Measurements from ENCODE around the gene RYR2. TPM values are rescaled to one million over a fixed set of nuclear protein-coding genes. Genes with fewer than 3 reads are reported as not detected.

Gene RYR2
- total RNA-seq, 2 experiments from 2014 or later = 0.05 to 0.08 TPM

DNA sequence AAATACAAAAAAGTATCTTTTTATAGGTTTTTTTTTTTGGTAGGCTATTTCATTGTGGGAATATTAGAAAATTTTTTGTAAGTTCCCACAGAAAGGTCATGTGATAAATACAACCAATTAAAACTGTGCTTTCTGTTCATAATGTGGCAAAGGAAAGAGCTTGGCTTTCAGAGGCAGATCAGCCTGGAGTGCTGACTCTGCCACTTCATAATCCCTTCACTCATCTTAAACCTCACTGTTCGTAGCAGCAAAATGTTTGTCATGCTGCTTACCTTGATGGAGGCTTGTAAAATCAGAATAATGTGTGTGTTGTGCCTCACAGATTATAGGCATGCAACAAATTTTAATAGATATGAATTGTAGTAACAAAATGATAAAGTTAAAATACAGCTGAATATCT lies 671.9 kb downstream of the RYR2 start:
- ChIA-PET POLR2A (no interaction called here), CTCF (no interaction called here)
- peaks cover 4% of the 10 kb centered on the region for H3K9me3 Mint-ChIP-seq
- no peaks in the 10 kb centered on the region for H3K36me3 Mint-ChIP-seq (ENCODE audit: low read depth)
- no peak overlapping the region for H3K4me3 Mint-ChIP-seq
- no peak for DNase-seq
- H3K27me3 Mint-ChIP-seq = no peaks in the 10 kb centered on the region
- H3K27ac Mint-ChIP-seq = no peak overlapping the region
- H3K4me1 Mint-ChIP-seq = no peaks in the 10 kb centered on the region

DNA sequence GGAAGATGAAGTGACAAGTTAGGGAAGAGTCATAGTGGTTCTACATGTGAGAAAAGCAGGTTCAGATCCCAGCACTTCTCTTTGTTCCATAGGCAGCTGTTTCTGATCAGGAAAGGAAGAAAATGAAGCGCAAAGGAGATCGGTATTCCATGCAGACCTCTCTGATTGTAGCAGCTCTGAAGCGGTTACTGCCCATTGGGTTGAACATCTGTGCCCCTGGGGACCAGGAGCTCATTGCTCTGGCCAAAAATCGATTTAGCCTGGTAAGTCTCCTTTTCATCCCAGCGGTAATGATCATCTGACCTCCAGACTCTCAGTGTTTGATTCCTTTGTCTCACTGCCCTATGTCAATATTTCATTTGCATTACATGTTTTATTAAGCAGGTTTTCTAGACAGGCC lies 675.1 kb downstream of the RYR2 start:
- DNase-seq = no peak
- POLR2A ChIA-PET = no interaction called here

DNA sequence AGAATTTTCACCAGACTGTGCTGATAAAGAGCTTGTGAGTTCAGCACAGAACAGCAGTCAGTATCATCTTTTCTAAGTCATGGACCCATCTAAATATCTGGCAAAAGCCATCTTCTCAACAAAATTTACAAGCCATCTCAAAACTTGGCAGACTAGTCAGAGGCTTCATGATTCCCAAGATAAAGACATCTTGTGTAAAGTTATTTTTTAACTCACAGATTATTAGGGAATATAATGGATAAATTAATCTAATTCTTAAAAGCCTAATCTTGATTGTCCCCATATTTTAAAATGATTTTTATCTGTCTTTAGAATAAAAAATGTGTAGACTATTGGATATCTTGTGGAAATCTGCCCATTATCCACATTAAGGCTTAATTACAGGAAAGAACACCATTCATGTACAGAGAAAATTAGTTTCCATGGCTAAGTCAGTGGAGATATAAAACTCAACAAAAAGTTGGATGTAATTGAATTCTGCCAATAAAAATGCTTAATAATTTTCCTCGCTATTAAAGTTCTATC lies 688.9 kb downstream of the RYR2 start:
- no peak for DNase-seq
- Mint-ChIP-seq H3K9me3 (peaks cover 5% of the 10 kb centered on the region), H3K4me1 (no peaks in the 10 kb centered on the region), H3K27me3 (no peaks in the 10 kb centered on the region), H3K4me3 (no peak overlapping the region), H3K27ac (no peak overlapping the region), H3K36me3 (ENCODE audit: low read depth) (no peaks in the 10 kb centered on the region)
- POLR2A ChIA-PET = no interaction called here
- CTCF ChIA-PET = no interaction called here

More for the DNA sequence above, 675.1 kb downstream of the RYR2 start:
- no peaks in the 10 kb centered on the region for H3K36me3 Mint-ChIP-seq (ENCODE audit: low read depth)
- H3K9me3 Mint-ChIP-seq = peaks cover 4% of the 10 kb centered on the region
- H3K4me3 Mint-ChIP-seq = no peak overlapping the region
- CTCF ChIA-PET = no interaction called here
- H3K4me1 Mint-ChIP-seq = no peaks in the 10 kb centered on the region
- H3K27ac Mint-ChIP-seq = no peak overlapping the region
- no peaks in the 10 kb centered on the region for H3K27me3 Mint-ChIP-seq

DNA sequence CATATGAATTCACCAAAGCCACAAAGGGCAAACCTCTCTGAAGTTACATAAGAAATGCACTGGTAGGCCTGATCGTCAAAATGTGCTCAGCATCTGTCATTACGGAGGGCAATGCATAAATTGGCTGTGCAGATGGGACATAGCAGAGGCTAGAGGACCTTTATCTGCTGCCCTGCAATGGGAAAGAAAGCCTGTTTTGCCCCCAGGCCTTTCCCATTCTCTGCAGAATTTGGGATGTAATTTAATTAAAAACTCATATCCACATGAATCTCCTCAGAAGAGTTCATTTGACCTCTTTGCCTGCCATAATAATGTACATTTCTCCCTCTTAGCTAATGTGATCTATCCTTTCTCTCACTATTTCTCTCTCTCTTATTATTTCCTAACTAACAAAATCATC lies 690.7 kb downstream of the RYR2 start:
- no peaks in the 10 kb centered on the region for H3K27me3 Mint-ChIP-seq
- no peak for DNase-seq
- H3K4me3 Mint-ChIP-seq = no peak overlapping the region
- peaks cover 11% of the 10 kb centered on the region for H3K4me1 Mint-ChIP-seq
- ChIA-PET CTCF (no interaction called here), POLR2A (no interaction called here)
- peaks cover 9% of the 10 kb centered on the region for H3K9me3 Mint-ChIP-seq
- H3K27ac Mint-ChIP-seq = no peak overlapping the region
- no peaks in the 10 kb centered on the region for H3K36me3 Mint-ChIP-seq (ENCODE audit: low read depth)

DNA sequence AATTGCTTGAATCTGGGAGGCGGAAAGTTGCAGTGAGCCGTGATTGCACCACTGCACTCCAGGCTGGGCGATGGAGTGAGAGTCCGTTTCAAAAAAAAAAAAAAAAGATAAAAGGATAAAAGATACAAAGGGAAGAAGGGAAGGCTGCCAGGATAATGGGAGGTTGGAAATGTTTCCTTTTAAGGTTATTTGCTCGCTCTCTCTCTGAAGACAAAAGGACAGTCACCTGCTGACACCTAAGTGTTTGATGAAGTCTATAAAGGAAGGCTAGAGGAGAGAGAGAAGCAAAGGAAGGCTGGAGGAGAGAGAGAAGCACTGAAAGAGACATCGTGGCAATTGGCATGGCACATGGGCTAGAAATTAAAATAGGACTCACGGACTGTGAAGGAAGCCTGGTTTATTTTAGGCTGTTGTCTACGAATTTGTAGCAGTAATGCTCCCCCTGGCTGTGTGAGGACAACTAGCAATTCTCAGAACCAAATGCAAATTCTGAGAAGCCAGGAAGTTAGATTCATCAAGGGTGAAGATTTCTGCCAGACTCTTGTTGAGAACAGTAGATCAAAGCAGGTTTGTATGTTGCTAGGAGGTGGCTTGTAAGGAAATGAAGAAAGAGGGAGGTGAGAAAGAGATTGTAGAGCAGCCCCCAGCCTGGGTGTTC lies 694.5 kb downstream of the RYR2 start:
- Mint-ChIP-seq H3K4me1 (peaks cover 14% of the 10 kb centered on the region), H3K27ac (peak overlapping the region; percentile 48), H3K27me3 (no peaks in the 10 kb centered on the region), H3K4me3 (no peak overlapping the region), H3K36me3 (ENCODE audit: low read depth) (no peaks in the 10 kb centered on the region), H3K9me3 (peaks cover 7% of the 10 kb centered on the region)
- DNase-seq = peak; percentile 16
- CTCF ChIA-PET = no interaction called here
- POLR2A ChIA-PET = no interaction called here

DNA sequence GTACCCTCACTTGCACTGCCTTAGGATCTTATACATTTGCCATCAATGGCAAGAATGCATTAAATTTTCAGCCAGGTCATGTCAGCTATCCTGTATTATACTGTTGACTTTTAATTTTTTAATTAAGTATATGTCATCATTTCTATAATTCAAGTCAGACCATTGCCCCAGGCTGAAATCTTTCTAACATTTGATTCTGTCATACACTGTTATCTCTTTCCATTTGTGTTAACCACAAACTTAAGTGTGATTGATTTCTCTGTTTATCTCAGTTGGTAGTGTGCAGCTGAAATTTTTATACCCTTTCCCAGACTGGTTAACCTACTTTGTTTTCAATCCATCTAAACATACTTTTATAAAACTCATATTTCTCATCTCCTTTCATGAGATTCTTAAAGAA lies 695.5 kb downstream of the RYR2 start:
- Mint-ChIP-seq H3K27ac (no peak overlapping the region), H3K36me3 (ENCODE audit: low read depth) (no peaks in the 10 kb centered on the region), H3K4me1 (peaks cover 14% of the 10 kb centered on the region), H3K9me3 (peaks cover 5% of the 10 kb centered on the region), H3K27me3 (no peaks in the 10 kb centered on the region), H3K4me3 (no peak overlapping the region)
- POLR2A ChIA-PET = no interaction called here
- DNase-seq = no peak
- CTCF ChIA-PET = no interaction called here

DNA sequence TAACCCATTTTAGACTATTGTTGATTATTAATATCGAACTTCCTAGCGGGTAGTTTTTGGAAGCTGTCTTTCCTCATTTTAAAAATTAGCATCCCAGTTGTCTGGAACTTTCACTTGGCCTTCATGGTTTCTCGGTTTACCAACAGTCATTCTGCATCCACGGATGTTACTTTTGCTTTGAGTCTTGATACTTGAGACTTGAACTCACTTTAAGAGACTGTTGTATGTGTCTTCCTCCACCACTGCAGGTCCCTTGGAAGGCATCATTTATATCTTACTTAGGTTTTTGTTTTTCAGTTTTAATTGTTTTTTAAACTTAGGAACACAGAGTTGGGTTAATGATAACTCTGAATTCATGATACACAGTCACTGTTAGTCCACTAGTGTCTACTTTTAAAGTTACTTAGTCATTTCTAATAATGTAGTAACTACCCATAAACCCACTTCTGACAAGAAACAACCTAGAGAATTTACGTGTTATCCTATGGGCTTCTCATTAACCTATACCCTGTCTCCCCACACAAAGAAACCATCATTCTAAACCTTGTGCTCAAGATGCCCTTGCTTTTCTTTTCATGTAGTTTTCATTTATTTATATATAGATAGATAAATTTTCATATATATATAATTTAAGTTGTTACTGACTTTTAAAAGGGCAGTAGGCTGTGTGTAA lies 696.1 kb downstream of the RYR2 start:
- CTCF ChIA-PET = no interaction called here
- no peak overlapping the region for H3K27ac Mint-ChIP-seq
- no peaks in the 10 kb centered on the region for H3K27me3 Mint-ChIP-seq
- POLR2A ChIA-PET = no interaction called here
- no peaks in the 10 kb centered on the region for H3K36me3 Mint-ChIP-seq (ENCODE audit: low read depth)
- DNase-seq = no peak
- H3K4me3 Mint-ChIP-seq = no peak overlapping the region
- peaks cover 5% of the 10 kb centered on the region for H3K9me3 Mint-ChIP-seq
- peaks cover 14% of the 10 kb centered on the region for H3K4me1 Mint-ChIP-seq

DNA sequence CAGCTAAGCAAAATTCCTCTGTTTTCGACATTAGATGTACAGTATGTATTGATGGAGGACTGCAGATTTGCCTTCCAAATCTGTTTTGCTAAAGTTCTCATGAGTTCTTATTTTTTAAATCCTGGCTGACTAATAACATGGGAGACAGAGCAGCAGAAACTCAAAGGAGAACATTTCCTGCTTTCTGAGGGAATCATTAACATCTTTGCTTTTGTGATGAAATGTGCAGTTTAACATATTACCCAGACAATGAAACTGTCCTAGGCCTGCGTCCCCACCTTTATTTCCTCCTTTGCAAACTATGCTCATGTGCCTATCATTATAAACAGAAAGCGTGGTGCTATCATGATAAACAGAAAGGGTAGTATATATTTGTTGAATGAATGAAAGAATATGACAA lies 698.9 kb downstream of the RYR2 start:
- peaks cover 14% of the 10 kb centered on the region for H3K4me1 Mint-ChIP-seq
- no peak overlapping the region for H3K27ac Mint-ChIP-seq
- POLR2A ChIA-PET = no interaction called here
- H3K4me3 Mint-ChIP-seq = no peak overlapping the region
- CTCF ChIA-PET = no interaction called here
- no peak for DNase-seq
- H3K27me3 Mint-ChIP-seq = no peaks in the 10 kb centered on the region
- no peaks in the 10 kb centered on the region for H3K36me3 Mint-ChIP-seq (ENCODE audit: low read depth)
- peaks cover 5% of the 10 kb centered on the region for H3K9me3 Mint-ChIP-seq

DNA sequence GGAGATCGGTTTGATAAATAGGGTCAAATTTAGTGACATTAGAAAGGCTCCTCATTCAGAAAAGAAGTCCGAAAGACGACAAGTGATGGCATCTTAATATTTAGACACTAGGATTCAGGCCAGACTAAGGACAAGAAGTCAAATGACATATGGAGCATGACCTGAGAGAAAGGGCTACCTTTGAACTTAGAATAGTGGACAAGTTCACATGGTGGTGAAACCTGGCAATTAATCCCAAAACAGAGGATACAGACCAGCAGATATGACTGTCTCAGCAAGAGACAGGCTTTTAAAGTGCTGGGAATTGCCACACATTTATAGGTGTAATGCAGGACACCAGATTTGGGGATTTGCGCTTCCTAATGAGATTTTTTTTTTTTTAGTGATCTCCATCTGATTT lies 703.6 kb downstream of the RYR2 start:
- H3K4me1 Mint-ChIP-seq = no peaks in the 10 kb centered on the region
- H3K4me3 Mint-ChIP-seq = no peak overlapping the region
- no peak overlapping the region for H3K27ac Mint-ChIP-seq
- H3K36me3 Mint-ChIP-seq (ENCODE audit: low read depth) = no peaks in the 10 kb centered on the region
- ChIA-PET CTCF (no interaction called here), POLR2A (no interaction called here)
- H3K27me3 Mint-ChIP-seq = no peaks in the 10 kb centered on the region
- no peak for DNase-seq
- H3K9me3 Mint-ChIP-seq = no peaks in the 10 kb centered on the region

DNA sequence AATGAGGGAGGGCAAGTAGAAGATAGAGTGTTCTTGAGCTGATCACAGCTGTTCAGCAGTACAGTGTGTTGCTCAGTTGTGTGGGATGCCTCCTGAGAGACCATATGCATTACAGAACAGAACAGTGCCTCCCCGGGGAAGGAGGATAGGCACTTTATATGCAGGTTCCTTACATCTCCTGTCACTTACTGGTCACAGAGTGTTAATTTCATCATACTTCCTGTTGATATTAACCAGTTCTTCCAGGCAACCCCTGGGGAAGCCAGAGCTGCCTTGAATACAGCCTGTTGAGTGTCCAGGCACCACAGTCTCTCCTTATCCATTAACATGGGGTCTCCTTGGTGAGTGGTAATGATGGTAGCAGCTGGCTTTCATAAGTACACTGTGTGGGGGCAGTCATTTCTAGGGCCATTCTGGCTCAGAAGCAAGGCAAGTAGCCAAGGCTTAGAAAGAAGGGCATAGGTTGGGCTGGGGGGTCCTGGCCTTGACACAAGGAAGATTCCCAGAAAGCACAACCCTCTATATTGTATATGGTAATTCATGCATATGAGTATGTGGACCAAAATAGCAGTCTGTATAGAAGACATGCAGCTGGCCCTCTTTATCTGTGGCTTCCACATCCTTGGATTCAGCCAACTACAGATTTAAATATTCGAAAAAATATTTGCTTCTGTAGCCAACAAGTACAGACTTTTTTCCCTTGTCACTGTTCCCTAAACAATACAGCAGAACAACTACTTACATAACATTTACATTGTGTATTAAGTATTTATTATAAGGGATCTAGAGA lies 706.4 kb downstream of the RYR2 start:
- ChIA-PET POLR2A (no interaction called here), CTCF (no interaction called here)
- H3K4me1 Mint-ChIP-seq = no peaks in the 10 kb centered on the region
- no peak overlapping the region for H3K27ac Mint-ChIP-seq
- H3K4me3 Mint-ChIP-seq = no peak overlapping the region
- no peak for DNase-seq
- no peaks in the 10 kb centered on the region for H3K9me3 Mint-ChIP-seq
- no peaks in the 10 kb centered on the region for H3K27me3 Mint-ChIP-seq
- no peaks in the 10 kb centered on the region for H3K36me3 Mint-ChIP-seq (ENCODE audit: low read depth)

DNA sequence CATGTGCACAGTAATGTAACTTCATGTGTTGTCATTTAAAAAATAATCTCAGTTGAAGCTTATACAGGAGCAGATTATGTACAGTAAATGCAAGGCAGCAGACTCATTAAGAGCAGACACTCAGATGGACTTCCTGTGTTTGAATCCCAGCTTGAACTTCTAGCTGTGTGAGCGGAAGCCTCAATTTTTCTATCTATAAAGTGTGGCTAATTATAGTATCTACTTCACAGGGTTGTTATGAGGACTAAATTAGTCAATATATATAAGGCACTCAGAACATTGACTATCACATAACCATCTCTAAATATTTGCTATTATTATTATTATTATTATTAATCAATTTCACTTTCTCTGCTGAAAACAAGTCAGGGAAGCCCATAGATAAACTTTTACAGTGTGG lies 707.1 kb downstream of the RYR2 start:
- CTCF ChIA-PET = no interaction called here

DNA sequence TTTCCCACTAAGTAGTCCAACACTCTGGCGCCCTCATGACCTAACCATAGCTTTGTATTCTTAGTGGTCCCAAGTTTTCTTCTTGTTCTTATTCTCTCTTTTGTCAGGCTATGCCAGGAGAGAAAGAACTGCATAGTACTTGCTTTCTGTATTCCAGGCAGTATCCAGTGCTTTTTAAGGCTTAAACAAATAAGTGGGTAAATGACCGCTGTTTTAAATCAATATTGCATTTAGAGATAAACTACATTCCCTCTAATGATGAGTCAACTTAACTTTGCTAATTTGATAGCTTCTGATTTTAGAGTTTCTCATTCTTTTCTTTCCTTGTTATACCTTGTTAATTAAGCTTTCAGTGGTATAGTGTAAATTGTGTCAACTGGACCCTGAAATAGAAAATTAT lies 709.1 kb downstream of the RYR2 start:
- H3K27me3 Mint-ChIP-seq = no peaks in the 10 kb centered on the region
- H3K4me1 Mint-ChIP-seq = peaks cover 3% of the 10 kb centered on the region
- CTCF ChIA-PET = interaction anchor here (1.2 kb wide), 1 partner anchor 11 kb away, joined by 3 read pairs; no protein-coding TSS in a partner anchor
- no peaks in the 10 kb centered on the region for H3K9me3 Mint-ChIP-seq
- no peak for DNase-seq
- H3K4me3 Mint-ChIP-seq = no peak overlapping the region
- H3K27ac Mint-ChIP-seq = no peak overlapping the region
- POLR2A ChIA-PET = no interaction called here
- H3K36me3 Mint-ChIP-seq (ENCODE audit: low read depth) = no peaks in the 10 kb centered on the region

More for the DNA sequence above, 707.1 kb downstream of the RYR2 start:
- H3K9me3 Mint-ChIP-seq = no peaks in the 10 kb centered on the region
- DNase-seq = no peak
- H3K36me3 Mint-ChIP-seq (ENCODE audit: low read depth) = no peaks in the 10 kb centered on the region
- no peak overlapping the region for H3K4me3 Mint-ChIP-seq
- POLR2A ChIA-PET = no interaction called here
- no peaks in the 10 kb centered on the region for H3K27me3 Mint-ChIP-seq
- no peaks in the 10 kb centered on the region for H3K4me1 Mint-ChIP-seq
- no peak overlapping the region for H3K27ac Mint-ChIP-seq

DNA sequence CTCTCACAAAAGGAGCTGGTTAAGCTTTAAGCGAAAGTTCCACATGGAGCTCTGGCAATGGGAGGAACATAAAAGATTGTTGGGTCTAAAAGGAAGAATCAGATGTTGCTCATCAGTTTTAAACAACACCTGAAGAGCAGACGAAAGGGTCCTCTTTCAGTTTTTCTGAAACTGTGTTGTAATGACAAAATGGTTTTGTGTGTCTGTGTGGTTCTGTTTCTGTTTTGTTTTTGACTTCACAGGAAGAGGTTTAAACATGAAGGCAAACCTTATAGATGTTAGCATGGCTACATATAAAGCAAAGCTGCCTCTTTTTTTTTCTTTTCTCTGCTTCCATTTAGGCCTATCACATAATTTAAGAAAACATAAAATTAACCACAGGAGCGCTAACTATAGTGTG lies 712.6 kb downstream of the RYR2 start:
- Mint-ChIP-seq H3K4me3 (no peak overlapping the region), H3K36me3 (ENCODE audit: low read depth) (no peaks in the 10 kb centered on the region), H3K4me1 (peaks cover 3% of the 10 kb centered on the region), H3K27ac (no peak overlapping the region), H3K9me3 (no peaks in the 10 kb centered on the region), H3K27me3 (no peaks in the 10 kb centered on the region)
- POLR2A ChIA-PET = no interaction called here
- DNase-seq = no peak
- CTCF ChIA-PET = no interaction called here

Data from activated CD4-positive, alpha-beta memory T cell treated with anti-CD3 and anti-CD28 coated beads, Interleukin-2, amount 10 ng/mL, durations not matched to agents 7 days and 5 days (primary cell).